C4-2B (cell line): ENCODE data around the gene RNF224.

Experiments used
- CTCF ChIP-seq: fragments of 450-650 bp; conservative IDR thresholded peaks from 2 replicates; pipeline ENCODE4 v1.5.1; 2017; ENCODE audit warnings: mild to moderate bottlenecking
- ZFX ChIP-seq: fragments of 450-650 bp; IDR thresholded peaks from 2 replicates; pipeline ENCODE4 v1.6.1; 2017

GRCh38 chr9:137231372-137232039, 4.2 kb downstream of the RNF224 start:
- TF ChIP-seq CTCF, result no peak
- no peak for TF ChIP-seq ZFX
